MCF 10A (cell line): ENCODE data around the gene PCDHB3. TPM values are rescaled to one million over a fixed set of nuclear protein-coding genes. Genes with fewer than 3 reads are reported as not detected.
A peak's percentile ranks its signal among the peaks of the same experiment; 100 is the strongest.
"Not testable (repeated sequence)": the region's sequence is repeated elsewhere in the genome, so short reads cannot be mapped to it uniquely, and the experiment has no call there.

ENCODE experiments used
- BruUV-seq: library from RNA; stranded (reverse); fragments of 400-500 nt; replicated peaks from 2 replicates; lab custom pipeline; 2021; lab: Mats Ljungman, UMichigan
- CTCF ChIA-PET: fragments of 300-600 bp; sonication (Branson Sonifier 250); formaldehyde crosslinking; extraction: SDS; loops from one replicate; lab custom pipeline; 2021; ENCODE audit warnings: antibody characterized with exemption, inconsistent platforms; lab: Yijun Ruan, JAX
- POLR2A ChIA-PET: fragments of 300-600, 350-650 bp; sonication (Branson Sonifier 250); formaldehyde crosslinking; extraction: SDS; loops from one replicate; lab custom pipeline; 2020; ENCODE audit warnings: antibody characterized with exemption, inconsistent platforms; lab: Yijun Ruan, JAX
- DNase-seq: peaks from one replicate; pipeline ENCODE4 v3.0.0-alpha.2; 2018; ENCODE audit not compliant: unreplicated experiment
- H3K27ac Mint-ChIP-seq: one replicate; pipeline ENCODE4 v1.8.0; 2022; ENCODE audit warnings: mild to moderate bottlenecking, low read depth, mixed read lengths; ENCODE audit not compliant: unreplicated experiment
- H3K27me3 Mint-ChIP-seq: one replicate; pipeline ENCODE4 v1.8.0; 2022; ENCODE audit warnings: mixed read lengths; ENCODE audit not compliant: insufficient read depth, unreplicated experiment
- H3K36me3 Mint-ChIP-seq: one replicate; pipeline ENCODE4 v1.8.0; 2022; ENCODE audit warnings: mild to moderate bottlenecking, moderate library complexity, mixed read lengths; ENCODE audit not compliant: insufficient read depth, unreplicated experiment
- H3K4me1 Mint-ChIP-seq: one replicate; pipeline ENCODE4 v1.8.0; 2022; ENCODE audit warnings: mixed read lengths; ENCODE audit not compliant: insufficient read depth, unreplicated experiment
- H3K4me3 Mint-ChIP-seq: one replicate; pipeline ENCODE4 v1.8.0; 2022; ENCODE audit warnings: mild to moderate bottlenecking, moderate library complexity, mixed read lengths; ENCODE audit not compliant: unreplicated experiment
- H3K9me3 Mint-ChIP-seq: one replicate; pipeline ENCODE4 v1.8.0; 2022; ENCODE audit warnings: mixed read lengths; ENCODE audit not compliant: unreplicated experiment
- CTCF ChIP-seq: fragments of 200-600 bp; IDR thresholded peaks from one replicate; pipeline ENCODE4 v1.8.0; 2022; ENCODE audit warnings: antibody characterized with exemption, mild to moderate bottlenecking; ENCODE audit not compliant: unreplicated experiment
- intact Hi-C: fragments of 100-400 bp; cut with micrococcal nuclease; formaldehyde crosslinking; loops from 2 replicates; pipeline ENCODE4 v1.14.1; 2022
- total RNA-seq: library from RNA; stranded (reverse); gene quantifications from 2 replicates; pipeline ENCODE4 v1.2.3, GENCODE V29; 2022

Gene PCDHB3
- total RNA-seq, 1 experiment from 2014 or later: 0.42 TPM

GRCh38 chr5:141105350-141105749 is 5.1 kb downstream of the PCDHB3 start:
- no peaks in the 10 kb centered on the region for H3K36me3 Mint-ChIP-seq
- intact Hi-C loops: no loop called here
- no peaks in the 10 kb centered on the region for H3K4me1 Mint-ChIP-seq
- no peak for TF ChIP-seq CTCF
- no peak overlapping the region for H3K4me3 Mint-ChIP-seq
- no peak overlapping the region for H3K27ac Mint-ChIP-seq
- peaks cover 4% of the 10 kb centered on the region for H3K9me3 Mint-ChIP-seq
- DNase-seq: no peak
- ChIA-PET POLR2A (interaction anchor here (1.0 kb wide), 1 partner anchor 28 kb away, joined by 3 read pairs; no protein-coding TSS in a partner anchor), CTCF (no interaction called here)
- no TSS peak for BruUV-seq
- H3K27me3 Mint-ChIP-seq: no peaks in the 10 kb centered on the region

- H3K9me3 Mint-ChIP-seq: peaks cover 38% of the 10 kb centered on the region
- no peak for TF ChIP-seq CTCF
- POLR2A ChIA-PET: no interaction called here
- H3K4me1 Mint-ChIP-seq: no peaks in the 10 kb centered on the region
- H3K27ac Mint-ChIP-seq: no peak overlapping the region
- peaks cover 14% of the 10 kb centered on the region for H3K36me3 Mint-ChIP-seq
- CTCF ChIA-PET: no interaction called here
- no TSS peak for BruUV-seq
- DNase-seq: no peak
- H3K27me3 Mint-ChIP-seq: no peaks in the 10 kb centered on the region
- intact Hi-C loops: no loop called here
- H3K4me3 Mint-ChIP-seq: no peak overlapping the region
Observed at GRCh38 chr5:141119250-141119649, 19.0 kb downstream of the PCDHB3 start.

GRCh38 chr5:141121563-141121962 is 21.3 kb downstream of the PCDHB3 start, which contains the start of gene PCDHB4:
PCDHB4 (plus strand) TSS chr5:141121818; CDS start chr5:141121999, 181 bp downstream.
- Mint-ChIP-seq H3K4me1 (no peaks in the 10 kb centered on the region), H3K27ac (no peak within 1 kb of the TSS), H3K9me3 (peaks cover 14% of the 10 kb centered on the region), H3K27me3 (no peaks in the 10 kb centered on the region), H3K36me3 (peaks cover 9% of the 10 kb centered on the region), H3K4me3 (no peak within 1 kb of the TSS)
- DNase-seq: peak; percentile 17
- POLR2A ChIA-PET: no interaction called here
- TF ChIP-seq CTCF: peak; percentile 22
- intact Hi-C loops: no loop called here
- BruUV-seq: no TSS peak
- CTCF ChIA-PET: interaction anchor here (1.7 kb wide), 1 partner anchor 71 kb away, joined by 4 read pairs; the partner anchor contains the start of gene PCDHB10

GRCh38 chr5:141121985-141122384 is 21.7 kb downstream of the PCDHB3 start:
- peaks cover 9% of the 10 kb centered on the region for H3K36me3 Mint-ChIP-seq
- H3K9me3 Mint-ChIP-seq: peaks cover 10% of the 10 kb centered on the region
- no peak for DNase-seq
- no peak overlapping the region for H3K27ac Mint-ChIP-seq
- H3K27me3 Mint-ChIP-seq: no peaks in the 10 kb centered on the region
- H3K4me3 Mint-ChIP-seq: no peak overlapping the region
- no peaks in the 10 kb centered on the region for H3K4me1 Mint-ChIP-seq
- no peak for TF ChIP-seq CTCF
- ChIA-PET POLR2A (no interaction called here), CTCF (interaction anchor here (0.7 to 1.7 kb wide), 4 partner anchors 13 to 248 kb away, joined by 3 to 4 read pairs (median 3); partner anchors contain the start of genes PCDHB10 and PCDHB5)
- intact Hi-C loops: no loop called here
- no TSS peak for BruUV-seq

- H3K27ac Mint-ChIP-seq, BruUV-seq, intact Hi-C loops, H3K27me3 Mint-ChIP-seq, POLR2A ChIA-PET, H3K4me3 Mint-ChIP-seq, DNase-seq, H3K36me3 Mint-ChIP-seq, H3K9me3 Mint-ChIP-seq, H3K4me1 Mint-ChIP-seq: not testable (repeated sequence)
- CTCF ChIA-PET: interaction anchor here (1.1 to 1.3 kb wide), 2 partner anchors 250 to 316 kb away, joined by 3 to 5 read pairs; no protein-coding TSS in a partner anchor
Observed at GRCh38 chr5:141123396-141124135, 23.3 kb downstream of the PCDHB3 start.
